Activated T-cell treated with anti-CD3 and anti-CD28 coated beads for 4 hours (primary cell): Measurements from ENCODE around the gene FOXJ1.

Experiments used
- DNase-seq: peaks from one replicate; pipeline ENCODE4 v3.0.0-alpha.2; 2020

FOXJ1 gene

GRCh38 chr17:76089680-76090516 lies 51.1 kb downstream of the FOXJ1 start:
- no peak for DNase-seq

GRCh38 chr17:76088868-76089576 lies 52.0 kb downstream of the FOXJ1 start:
- no peak for DNase-seq

GRCh38 chr17:76088041-76088867 lies 52.8 kb downstream of the FOXJ1 start:
- no peak for DNase-seq

GRCh38 chr17:76087531-76087930 lies 53.5 kb downstream of the FOXJ1 start:
- no peak for DNase-seq

- no peak for DNase-seq
These were observed 54.7 kb downstream of the FOXJ1 start for GRCh38 chr17:76086384-76086783.
